GM19372 (cell line): ENCODE measurements around the gene JMJD1C.
"Not testable (repeated sequence)": the region's sequence is repeated elsewhere in the genome, so short reads cannot be mapped to it uniquely, and the experiment has no call there.

Experiments used
- ATAC-seq: cut with Tn5 transposase; IDR thresholded peaks from one replicate; pipeline ENCODE4 v1.9.1; 2021; ENCODE audit warnings: mild to moderate bottlenecking, low read depth, moderate library complexity; ENCODE audit not compliant: unreplicated experiment

The JMJD1C gene

GRCh38 chr10:63465293-63466143 lies at the start of gene JMJD1C:
TSS of gene JMJD1C (minus strand) at chr10:63465977. CDS start at chr10:63465662, 315 bp downstream.
- peak; percentile 72 for ATAC-seq

GRCh38 chr10:63515002-63515763 lies 49.4 kb upstream of the JMJD1C start:
- no peak for ATAC-seq

GRCh38 chr10:63506554-63506953 lies 40.8 kb upstream of the JMJD1C start:
- ATAC-seq, result no peak

- no peak for ATAC-seq
Measured at GRCh38 chr10:63505562-63505961, 39.8 kb upstream of the JMJD1C start.

GRCh38 chr10:63504145-63504881 lies 38.5 kb upstream of the JMJD1C start:
- ATAC-seq, result no peak

- no peak for ATAC-seq
Measured at GRCh38 chr10:63503395-63503794, 37.6 kb upstream of the JMJD1C start.

GRCh38 chr10:63502832-63503231 lies 37.1 kb upstream of the JMJD1C start:
- no peak for ATAC-seq

- no peak for ATAC-seq
Measured at GRCh38 chr10:63501954-63502353, 36.2 kb upstream of the JMJD1C start.

- ATAC-seq, result not testable (repeated sequence)
Measured at GRCh38 chr10:63500551-63500950, 34.8 kb upstream of the JMJD1C start.

GRCh38 chr10:63498665-63499064 lies 32.9 kb upstream of the JMJD1C start:
- no peak for ATAC-seq

- ATAC-seq, result no peak
Measured at GRCh38 chr10:63497321-63497720, 31.5 kb upstream of the JMJD1C start.

GRCh38 chr10:63496561-63496960 lies 30.8 kb upstream of the JMJD1C start:
- ATAC-seq, result no peak

- no peak for ATAC-seq
Measured at GRCh38 chr10:63494951-63495350, 29.2 kb upstream of the JMJD1C start.

GRCh38 chr10:63493004-63493403 lies 27.2 kb upstream of the JMJD1C start:
- no peak for ATAC-seq

GRCh38 chr10:63492317-63492690 lies 26.5 kb upstream of the JMJD1C start:
- ATAC-seq, result not testable (repeated sequence)

- no peak for ATAC-seq
Measured at GRCh38 chr10:63491588-63492316, 26.0 kb upstream of the JMJD1C start.

GRCh38 chr10:63489838-63490237 lies 24.1 kb upstream of the JMJD1C start:
- ATAC-seq, result no peak

- no peak for ATAC-seq
Measured at GRCh38 chr10:63487990-63488389, 22.2 kb upstream of the JMJD1C start.

- ATAC-seq, result no peak
Measured at GRCh38 chr10:63483983-63484382, 18.2 kb upstream of the JMJD1C start.

- ATAC-seq, result no peak
Measured at GRCh38 chr10:63481815-63482421, 16.1 kb upstream of the JMJD1C start.
